ENCODE data around the gene YWHAG. TPM values are rescaled to one million over a fixed set of nuclear protein-coding genes. Genes with fewer than 3 reads are reported as not detected.

The YWHAG gene
- total and polyA plus RNA-seq, 9 of the 15 experiments (the other 6 are each of a cell fraction or from before 2014, with no cell fraction given), result 30.4 to 246 (median 94.5) TPM

GRCh38 chr7:76281006-76281705 is 77.6 kb downstream of the YWHAG start (continued):
- TF ChIP-seq ZFP36 (IDR thresholded peaks at IDR 0.05; ENCODE audit: low read depth, low read length, partially characterized antibody) (peak; percentile 8), ESRRA (IDR thresholded peaks at IDR 0.05; ENCODE audit: borderline replicate concordance, low read depth) (no peak), ZKSCAN3 (CRISPR knock-in tag; IDR thresholded peaks at IDR 0.05) (no peak), ZNF639 (CRISPR knock-in tag; conservative IDR thresholded peaks at IDR 0.05 in 1 of 2, IDR thresholded peaks at IDR 0.05 in 1 of 2) (no peak), ZSCAN32 (CRISPR knock-in tag; IDR thresholded peaks at IDR 0.05) (no peak), ZNF668 (CRISPR knock-in tag; IDR thresholded peaks at IDR 0.05) (no peak), SP2 (IDR thresholded peaks at IDR 0.05; ENCODE audit: extremely low read depth, low read depth, low read length, poor library complexity, severe bottlenecking) (no peak), SMARCA4 (IDR thresholded peaks at IDR 0.05) (peak; percentile 38; the same call in 1 of the 2 replicates), ZNF507 (tag; conservative IDR thresholded peaks at IDR 0.05) (no peak), SRF (CRISPR knock-in tag; IDR thresholded peaks at IDR 0.05) (no peak), ZNF77 (CRISPR knock-in tag; IDR thresholded peaks at IDR 0.05) (no peak), SRSF9 (IDR thresholded peaks at IDR 0.05; ENCODE audit: borderline replicate concordance, low read depth, low read length) (no peak), HES1 (IDR thresholded peaks at IDR 0.05; ENCODE audit: low read depth) (no peak), ZBTB8A (IDR thresholded peaks at IDR 0.05; ENCODE audit: partially characterized antibody) (no peak), ZBTB34 (CRISPR knock-in tag; IDR thresholded peaks at IDR 0.05) (no peak), YBX1 (IDR thresholded peaks at IDR 0.05) (0 out of 2 replicates have a peak, but pooled peaks have one; percentile 29), MEF2A (IDR thresholded peaks at IDR 0.05; ENCODE audit: control insufficient read depth, low read depth, low read length) (no peak), HDAC2 (IDR thresholded peaks at IDR 0.05) (peak; percentile 55; the same call in 1 of the 2 replicates), CCNT2 (IDR thresholded peaks at IDR 0.05; ENCODE audit: borderline replicate concordance, extremely low read depth, insufficient read length, low read depth, low read length) (no peak), RBM22 (IDR thresholded peaks at IDR 0.05; ENCODE audit: low read depth, low read length, poor library complexity, severe bottlenecking) (no peak), GATA2 (CRISPR knock-in tag; IDR thresholded peaks at IDR 0.05) (no peak), RBM25 (IDR thresholded peaks at IDR 0.05; ENCODE audit: low read depth, low read length, severe bottlenecking) (no peak), FOXA1 (IDR thresholded peaks at IDR 0.05; ENCODE audit: borderline replicate concordance) (no peak), PTTG1 (tag; IDR thresholded peaks at IDR 0.05; ENCODE audit: low read depth) (no peak)
